OCI-LY3 (cell line): ENCODE results near the gene MYH7.

Source experiments
- H2AFZ ChIP-seq: fragments of 200-600, 300-600 bp; shearing (Covaris generic); 2 replicates; pipeline ENCODE4 v1.6.0; 2014; ENCODE audit warnings: antibody characterized with exemption, low read depth, low read length
- H3K27ac ChIP-seq: fragments of 200-600, 300-600 bp; sonication (generic); 2 replicates; pipeline ENCODE4 v1.5.1; 2014; ENCODE audit warnings: mild to moderate bottlenecking, low read length, moderate library complexity, mixed read lengths
- H3K27me3 ChIP-seq: fragments of 200-600, 300-600 bp; sonication (generic); 2 replicates; pipeline ENCODE4 v1.6.1; 2014; ENCODE audit warnings: low read depth, low read length, mixed read lengths
- H3K36me3 ChIP-seq: fragments of 200-600, 300-600 bp; sonication (generic); replicated peaks from 2 replicates; pipeline ENCODE3; 2014; ENCODE audit warnings: low read depth, low read length, mixed read lengths
- H3K4me1 ChIP-seq: fragments of 300-600, 200-600 bp; sonication (generic); 2 replicates; pipeline ENCODE4 v1.6.1; 2014; ENCODE audit warnings: low read length, mixed read lengths
- H3K4me2 ChIP-seq: fragments of 200-600, 300-600 bp; sonication (generic); 2 replicates; pipeline ENCODE4 v1.6.1; 2014; ENCODE audit warnings: low read length, mixed read lengths
- H3K4me3 ChIP-seq: fragments of 300-600, 200-600 bp; sonication (generic); 2 replicates; pipeline ENCODE4 v1.5.1; 2014; ENCODE audit warnings: antibody characterized with exemption, mild to moderate bottlenecking, low read length, moderate library complexity
- H3K79me2 ChIP-seq: fragments of 300-600, 200-600 bp; shearing (Covaris generic); 2 replicates; pipeline ENCODE4 v1.6.1; 2014; ENCODE audit warnings: mild to moderate bottlenecking, low read length, mixed read lengths
- H3K9ac ChIP-seq: fragments of 300-600, 200-600 bp; shearing (Covaris generic); 2 replicates; pipeline ENCODE4 v1.6.0; 2014; ENCODE audit warnings: mild to moderate bottlenecking, low read length, moderate library complexity
- H3K9me3 ChIP-seq: fragments of 200-600, 300-600 bp; shearing (Covaris generic); 2 replicates; pipeline ENCODE4 v1.6.1; 2014; ENCODE audit warnings: low read length, mixed read lengths; ENCODE audit not compliant: insufficient read depth
- H4K20me1 ChIP-seq: fragments of 200-600, 300-600 bp; sonication (generic); 2 replicates; pipeline ENCODE4 v1.6.1; 2016; ENCODE audit warnings: low read length, mixed read lengths; ENCODE audit not compliant: insufficient read depth
- EZH2phosphoT487 ChIP-seq: fragments of 200-600 bp; shearing (Covaris generic); IDR thresholded peaks from 2 replicates; pipeline ENCODE4 v1.6.1; 2018; ENCODE audit warnings: antibody characterized with exemption, mixed run types, low read depth
- TF ChIP-seq, protein P1 (sequence below): fragments of 200-600, 300-600 bp; sonication (generic); IDR thresholded peaks from 2 replicates; pipeline ENCODE4 v1.5.1; 2014; ENCODE audit warnings: antibody characterized with exemption, low read length, low read depth

The MYH7 gene

DNA sequence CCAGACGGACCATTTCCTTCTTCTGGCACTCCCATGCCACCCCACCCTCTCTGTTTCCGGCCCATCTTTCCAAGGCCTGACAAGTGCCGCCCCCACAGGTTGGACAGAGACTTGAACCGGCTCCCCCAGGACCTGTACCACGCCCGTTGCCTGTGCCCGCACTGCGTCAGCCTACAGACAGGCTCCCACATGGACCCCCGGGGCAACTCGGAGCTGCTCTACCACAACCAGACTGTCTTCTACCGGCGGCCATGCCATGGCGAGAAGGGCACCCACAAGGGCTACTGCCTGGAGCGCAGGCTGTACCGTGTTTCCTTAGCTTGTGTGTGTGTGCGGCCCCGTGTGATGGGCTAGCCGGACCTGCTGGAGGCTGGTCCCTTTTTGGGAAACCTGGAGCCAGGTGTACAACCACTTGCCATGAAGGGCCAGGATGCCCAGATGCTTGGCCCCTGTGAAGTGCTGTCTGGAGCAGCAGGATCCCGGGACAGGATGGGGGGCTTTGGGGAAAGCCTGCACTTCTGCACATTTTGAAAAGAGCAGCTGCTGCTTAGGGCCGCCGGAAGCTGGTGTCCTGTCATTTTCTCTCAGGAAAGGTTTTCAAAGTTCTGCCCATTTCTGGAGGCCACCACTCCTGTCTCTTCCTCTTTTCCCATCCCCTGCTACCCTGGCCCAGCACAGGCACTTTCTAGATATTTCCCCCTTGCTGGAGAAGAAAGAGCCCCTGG, 59.8 kb downstream of the MYH7 start:
- no peak overlapping the region for H3K9ac ChIP-seq
- peaks cover 6% of the 10 kb centered on the region; the same call in 1 of the 2 replicates for H3K27me3 ChIP-seq
- no peaks in the 10 kb centered on the region for H3K9me3 ChIP-seq
- no peak overlapping the region for H3K27ac ChIP-seq
- TF ChIP-seq EZH2phosphoT487: no peak
- TF ChIP-seq, protein P1, sequence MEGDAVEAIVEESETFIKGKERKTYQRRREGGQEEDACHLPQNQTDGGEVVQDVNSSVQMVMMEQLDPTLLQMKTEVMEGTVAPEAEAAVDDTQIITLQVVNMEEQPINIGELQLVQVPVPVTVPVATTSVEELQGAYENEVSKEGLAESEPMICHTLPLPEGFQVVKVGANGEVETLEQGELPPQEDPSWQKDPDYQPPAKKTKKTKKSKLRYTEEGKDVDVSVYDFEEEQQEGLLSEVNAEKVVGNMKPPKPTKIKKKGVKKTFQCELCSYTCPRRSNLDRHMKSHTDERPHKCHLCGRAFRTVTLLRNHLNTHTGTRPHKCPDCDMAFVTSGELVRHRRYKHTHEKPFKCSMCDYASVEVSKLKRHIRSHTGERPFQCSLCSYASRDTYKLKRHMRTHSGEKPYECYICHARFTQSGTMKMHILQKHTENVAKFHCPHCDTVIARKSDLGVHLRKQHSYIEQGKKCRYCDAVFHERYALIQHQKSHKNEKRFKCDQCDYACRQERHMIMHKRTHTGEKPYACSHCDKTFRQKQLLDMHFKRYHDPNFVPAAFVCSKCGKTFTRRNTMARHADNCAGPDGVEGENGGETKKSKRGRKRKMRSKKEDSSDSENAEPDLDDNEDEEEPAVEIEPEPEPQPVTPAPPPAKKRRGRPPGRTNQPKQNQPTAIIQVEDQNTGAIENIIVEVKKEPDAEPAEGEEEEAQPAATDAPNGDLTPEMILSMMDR: no peak
- H3K4me1 ChIP-seq: no peaks in the 10 kb centered on the region
- no peak overlapping the region for H3K4me3 ChIP-seq
- no peaks in the 10 kb centered on the region for H3K79me2 ChIP-seq
- no peak overlapping the region for H2AFZ ChIP-seq
- no peaks in the 10 kb centered on the region for H3K36me3 ChIP-seq
- no peak overlapping the region for H3K4me2 ChIP-seq
- no peaks in the 10 kb centered on the region for H4K20me1 ChIP-seq

DNA sequence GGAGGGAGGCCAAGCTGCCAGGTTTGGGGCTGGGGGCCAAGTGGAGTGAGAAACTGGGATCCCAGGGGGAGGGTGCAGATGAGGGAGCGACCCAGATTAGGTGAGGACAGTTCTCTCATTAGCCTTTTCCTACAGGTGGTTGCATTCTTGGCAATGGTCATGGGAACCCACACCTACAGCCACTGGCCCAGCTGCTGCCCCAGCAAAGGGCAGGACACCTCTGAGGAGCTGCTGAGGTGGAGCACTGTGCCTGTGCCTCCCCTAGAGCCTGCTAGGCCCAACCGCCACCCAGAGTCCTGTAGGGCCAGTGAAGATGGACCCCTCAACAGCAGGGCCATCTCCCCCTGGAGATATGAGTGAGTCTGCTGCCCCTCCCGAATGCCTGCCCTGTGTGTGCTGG, 62.4 kb downstream of the MYH7 start:
- Histone ChIP-seq H3K9ac (no peak overlapping the region), H3K36me3 (no peaks in the 10 kb centered on the region), H3K4me2 (no peak overlapping the region), H3K4me1 (no peaks in the 10 kb centered on the region), H3K27me3 (no peaks in the 10 kb centered on the region; the same call in 1 of the 2 replicates), H3K27ac (no peak overlapping the region), H3K79me2 (no peaks in the 10 kb centered on the region), H3K4me3 (no peak overlapping the region), H2AFZ (no peak overlapping the region), H3K9me3 (no peaks in the 10 kb centered on the region), H4K20me1 (no peaks in the 10 kb centered on the region)
- no peak for TF ChIP-seq EZH2phosphoT487
- TF ChIP-seq, protein P1: no peak

DNA sequence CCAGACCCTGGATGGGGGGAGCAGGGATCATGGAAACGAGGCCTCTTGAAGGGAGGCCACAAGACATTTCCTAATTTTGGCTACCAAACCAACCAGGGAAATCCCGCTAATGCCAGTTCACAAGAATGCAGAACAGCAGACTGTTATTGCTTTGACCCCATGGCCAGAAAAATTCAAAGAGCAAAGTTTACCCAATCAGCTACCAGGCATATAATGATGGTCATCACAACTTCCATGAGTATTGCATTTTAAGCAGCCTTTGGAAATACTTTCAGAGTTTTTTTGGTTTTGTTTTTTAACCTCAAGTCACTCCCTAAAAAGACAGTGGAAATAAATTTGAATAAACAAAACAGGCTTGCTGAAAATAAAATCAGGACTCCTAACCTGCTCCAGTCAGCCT, 63.0 kb downstream of the MYH7 start, which contains the start of gene IL25:
Gene IL25, plus strand, starts transcription at position 301 of the 400 bp plus-strand sequence.
- TF ChIP-seq EZH2phosphoT487: no peak
- TF ChIP-seq, protein P1: no peak
- Histone ChIP-seq H3K4me1 (no peaks in the 10 kb centered on the region), H3K36me3 (no peaks in the 10 kb centered on the region), H3K27me3 (no peaks in the 10 kb centered on the region), H3K27ac (no peak within 1 kb of the TSS), H3K9ac (no peak within 1 kb of the TSS), H3K79me2 (no peaks in the 10 kb centered on the region), H4K20me1 (no peaks in the 10 kb centered on the region), H3K9me3 (no peaks in the 10 kb centered on the region), H2AFZ (no peak within 1 kb of the TSS), H3K4me3 (no peak within 1 kb of the TSS), H3K4me2 (no peak within 1 kb of the TSS)

DNA sequence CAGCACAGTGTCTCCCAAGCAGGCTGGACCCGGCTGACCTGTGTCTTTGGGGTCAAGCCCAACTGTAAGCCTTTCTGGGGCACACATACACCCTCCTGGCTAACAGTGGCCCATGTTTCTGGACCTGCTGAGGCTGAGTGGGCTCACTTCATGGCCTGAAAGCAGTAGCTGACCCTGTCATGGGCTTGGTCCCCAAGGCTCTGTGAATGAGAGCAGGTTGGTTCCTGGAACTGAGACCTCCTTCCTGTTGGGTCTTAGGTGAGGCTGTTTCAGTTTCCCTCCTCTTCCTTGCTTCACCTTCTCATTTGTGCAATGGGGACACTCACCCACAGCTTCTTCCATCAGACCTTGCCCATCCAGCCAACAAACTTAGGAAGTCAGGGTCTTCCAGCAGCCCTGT, 63.6 kb downstream of the MYH7 start:
- Histone ChIP-seq H3K4me3 (no peak overlapping the region), H2AFZ (no peak overlapping the region), H3K9me3 (no peaks in the 10 kb centered on the region), H3K4me1 (no peaks in the 10 kb centered on the region), H3K9ac (no peak overlapping the region), H3K27ac (no peak overlapping the region), H4K20me1 (no peaks in the 10 kb centered on the region), H3K79me2 (no peaks in the 10 kb centered on the region), H3K36me3 (no peaks in the 10 kb centered on the region), H3K4me2 (no peak overlapping the region), H3K27me3 (no peaks in the 10 kb centered on the region)
- TF ChIP-seq, protein P1: no peak
- TF ChIP-seq EZH2phosphoT487: no peak
